Ectodermal cell (in vitro differentiated cells): ENCODE results near the gene IQSEC1.
A peak's percentile ranks its signal among the peaks of the same experiment; 100 is the strongest.

Experiments used
- H3K27ac ChIP-seq: 2 replicates; pipeline ENCODE4 v1.7.0; 2013; ENCODE audit warnings: mild to moderate bottlenecking, low read depth, low read length; ENCODE audit not compliant: insufficient read depth, poor library complexity, severe bottlenecking
- H3K27me3 ChIP-seq: 2 replicates; pipeline ENCODE4 v1.7.0; 2013; ENCODE audit warnings: mild to moderate bottlenecking, low read length; ENCODE audit not compliant: insufficient read depth, control insufficient read depth, poor library complexity, severe bottlenecking
- H3K36me3 ChIP-seq: one replicate; pipeline ENCODE4 v1.7.0; 2013; ENCODE audit warnings: low read length; ENCODE audit not compliant: control insufficient read depth, insufficient read depth
- H3K4me1 ChIP-seq: one replicate; pipeline ENCODE4 v1.7.0; 2013; ENCODE audit warnings: low read length; ENCODE audit not compliant: control insufficient read depth, insufficient read depth
- H3K4me3 ChIP-seq: 2 replicates; pipeline ENCODE4 v1.7.0; 2013; ENCODE audit warnings: low read depth, low read length, control low read depth; ENCODE audit not compliant: insufficient read depth
- H3K9me3 ChIP-seq: 2 replicates; pipeline ENCODE4 v1.7.0; 2013; ENCODE audit warnings: mild to moderate bottlenecking, low read length, moderate library complexity; ENCODE audit not compliant: control insufficient read depth
- WGBS, 2 experiments: methylation state at CpG; one replicate each; pipeline ENCODE4 v1.1.7; 2013; ENCODE audit warnings: missing lambda C conversion rate in 2 of 2; 5-methylcytosine and 5-hydroxymethylcytosine counted together

Gene IQSEC1

DNA sequence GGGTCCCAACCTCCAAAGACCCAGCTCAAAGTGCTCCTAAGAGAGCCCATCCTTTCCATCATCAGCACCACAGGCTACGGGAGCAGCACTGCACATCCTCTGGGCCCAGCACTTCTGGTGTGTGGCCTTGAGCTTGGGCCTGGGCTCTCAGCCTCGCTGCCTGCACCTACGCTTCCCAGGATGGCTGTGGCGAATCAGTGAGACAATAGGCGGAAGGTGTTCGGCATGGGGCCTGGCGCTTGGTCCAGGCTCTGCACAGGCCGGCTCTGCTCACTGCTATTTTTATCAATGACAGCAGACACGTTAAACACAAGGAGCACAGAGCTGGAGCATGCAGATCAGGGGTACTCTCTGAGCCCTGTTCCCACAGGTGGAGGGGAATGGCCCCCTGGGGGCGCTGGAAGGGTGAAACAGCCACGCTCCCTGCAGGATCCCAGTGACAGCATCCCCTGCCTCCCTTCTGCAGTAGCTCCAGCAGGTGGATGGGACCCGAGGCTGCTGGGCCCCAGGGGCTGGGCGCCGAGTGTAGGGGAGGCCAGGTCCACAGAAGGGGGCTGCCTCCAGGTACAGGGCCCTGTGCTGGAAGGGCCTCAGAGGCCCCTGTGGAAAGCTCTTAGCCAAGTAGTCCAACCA lies 141.8 kb downstream of the IQSEC1 start:
- WGBS, 2 experiments, result 95% methylated on average over 14 of the region's 14 CpGs
- Histone ChIP-seq H3K4me1 (no peaks in the 10 kb centered on the region), H3K4me3 (no peak overlapping the region), H3K27me3 (no peaks in the 10 kb centered on the region), H3K9me3 (no peaks in the 10 kb centered on the region), H3K36me3 (peaks cover 1% of the 10 kb centered on the region), H3K27ac (no peak overlapping the region)

DNA sequence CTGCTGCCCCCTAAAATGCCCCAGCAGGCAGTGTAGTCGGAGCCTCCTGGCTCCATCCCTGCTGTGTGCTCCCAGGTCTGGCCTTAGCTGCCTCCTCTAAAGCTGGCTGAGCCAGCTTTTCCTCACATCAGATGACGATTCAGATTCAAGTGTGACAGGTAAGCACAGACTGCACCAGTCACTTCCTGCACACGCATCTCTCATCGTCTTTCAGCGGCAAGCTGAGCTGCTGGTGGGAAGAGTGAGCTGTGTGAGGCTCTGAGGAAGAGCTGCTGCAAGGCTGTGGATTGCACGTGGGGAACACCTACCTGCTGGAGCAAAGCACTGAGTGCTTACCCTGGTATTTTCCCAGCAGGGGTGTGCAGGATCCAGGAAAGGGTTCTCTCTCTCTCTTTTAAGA lies 143.4 kb downstream of the IQSEC1 start:
- Histone ChIP-seq H3K4me3 (no peak overlapping the region), H3K36me3 (no peaks in the 10 kb centered on the region), H3K27ac (no peak overlapping the region), H3K27me3 (no peaks in the 10 kb centered on the region), H3K4me1 (no peaks in the 10 kb centered on the region), H3K9me3 (no peaks in the 10 kb centered on the region)
- 93 to 94% methylated on average over 6 of the region's 6 CpGs for WGBS, 2 experiments

DNA sequence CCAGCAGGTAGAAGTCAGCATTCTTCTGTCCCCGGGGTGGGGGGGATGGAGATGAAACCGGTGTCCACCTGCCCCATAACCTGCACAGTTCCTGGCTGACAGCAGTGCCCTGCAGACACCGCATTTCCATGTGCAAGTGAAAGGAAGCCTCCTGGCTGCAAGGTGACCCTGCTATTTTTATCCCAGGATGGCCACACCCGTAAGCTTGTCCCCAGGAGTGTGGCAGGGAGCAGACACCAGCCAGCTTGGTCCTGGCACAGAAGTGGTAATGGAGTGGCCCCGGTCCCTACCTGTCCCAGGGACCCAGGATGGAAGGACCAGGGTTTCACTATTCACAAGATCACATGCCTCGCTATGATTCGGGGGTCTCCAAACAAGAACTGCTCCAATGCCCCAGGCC lies 146.6 kb downstream of the IQSEC1 start:
- H3K36me3 ChIP-seq, result peaks cover under 1% of the 10 kb centered on the region
- no peaks in the 10 kb centered on the region for H3K4me1 ChIP-seq
- WGBS, 2 experiments, result 94 to 97% methylated on average over 7 of the region's 7 CpGs
- H3K27me3 ChIP-seq, result no peaks in the 10 kb centered on the region
- H3K4me3 ChIP-seq, result no peak overlapping the region
- H3K27ac ChIP-seq, result no peak overlapping the region
- no peaks in the 10 kb centered on the region for H3K9me3 ChIP-seq

DNA sequence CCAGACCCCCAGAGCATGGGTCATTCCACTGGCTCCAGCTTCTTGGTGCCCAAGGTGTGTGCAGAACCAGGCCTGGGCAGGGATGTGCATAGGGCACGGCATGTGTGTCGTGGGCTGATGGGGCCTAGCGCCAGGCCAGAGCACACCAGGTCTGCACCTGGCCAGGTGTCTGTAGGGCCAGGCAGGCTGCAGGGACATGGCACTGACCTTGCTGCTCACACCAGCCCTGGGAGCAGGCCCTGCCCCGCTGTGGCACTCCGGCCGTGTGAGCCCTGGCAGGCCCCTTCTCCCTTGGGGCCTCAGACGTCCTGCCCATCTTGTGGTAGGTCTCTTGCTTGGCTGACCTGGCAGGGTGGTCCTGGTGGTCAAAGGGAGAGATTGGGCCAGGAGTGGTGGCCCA lies 147.6 kb downstream of the IQSEC1 start:
- H3K27ac ChIP-seq, result no peak overlapping the region
- no peaks in the 10 kb centered on the region for H3K4me1 ChIP-seq
- WGBS, 2 experiments, result 97% methylated on average over 7 of the region's 7 CpGs
- H3K4me3 ChIP-seq, result no peak overlapping the region
- H3K36me3 ChIP-seq, result peaks cover 6% of the 10 kb centered on the region
- no peaks in the 10 kb centered on the region for H3K9me3 ChIP-seq
- no peaks in the 10 kb centered on the region for H3K27me3 ChIP-seq

DNA sequence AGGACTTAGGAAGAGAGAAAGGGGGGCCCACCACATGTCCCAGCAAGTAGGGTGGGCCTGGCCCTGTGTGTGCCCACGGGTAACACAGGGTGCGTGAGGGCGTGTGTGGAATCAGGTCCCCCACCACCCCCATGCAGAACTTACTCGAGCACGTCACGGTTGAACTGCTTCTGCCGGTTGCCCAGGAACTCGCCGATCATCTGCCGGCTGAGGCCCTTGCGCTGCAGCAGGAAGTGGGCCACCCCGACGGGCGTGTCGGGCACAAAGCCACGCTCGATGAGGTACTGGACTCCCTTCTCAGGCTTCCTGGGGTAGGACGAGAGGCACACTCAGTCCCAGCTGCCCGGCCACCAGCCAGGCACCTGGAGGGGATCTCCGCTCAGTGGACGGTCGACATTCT lies 148.8 kb downstream of the IQSEC1 start:
- Histone ChIP-seq H3K4me3 (no peak overlapping the region), H3K36me3 (peaks cover 6% of the 10 kb centered on the region), H3K27me3 (no peaks in the 10 kb centered on the region), H3K27ac (no peak overlapping the region), H3K9me3 (no peaks in the 10 kb centered on the region), H3K4me1 (no peaks in the 10 kb centered on the region)
- WGBS, 2 experiments, result 95 to 96% methylated on average over 22 of the region's 22 CpGs

DNA sequence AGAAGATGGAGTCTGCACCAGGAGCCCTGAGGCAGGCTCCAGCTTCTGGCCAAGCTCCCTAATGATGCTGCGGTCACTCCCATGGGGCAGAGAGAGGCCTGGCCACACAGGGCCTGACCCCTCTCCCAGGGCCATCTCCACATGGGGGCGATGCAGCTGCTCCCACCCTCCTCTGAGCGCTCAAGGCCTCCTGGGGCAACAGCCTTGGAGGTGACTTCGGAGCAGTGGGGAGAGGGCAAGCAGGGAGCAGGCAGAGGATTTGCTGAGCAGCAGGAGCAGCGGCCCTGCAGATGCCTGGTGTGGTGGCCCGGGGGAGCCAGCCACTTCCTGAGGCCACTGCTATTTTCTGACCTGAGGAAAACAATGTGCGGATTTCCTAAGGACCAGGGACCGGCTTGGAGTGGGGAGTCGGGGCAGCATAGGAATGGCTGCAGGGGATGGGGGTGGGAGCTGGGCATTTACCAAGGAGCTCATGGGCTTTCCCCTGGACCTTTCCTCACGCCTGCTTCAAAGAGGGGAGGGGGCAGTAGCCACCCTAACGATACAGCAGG lies 150.3 kb downstream of the IQSEC1 start:
- H3K9me3 ChIP-seq, result no peaks in the 10 kb centered on the region
- no peaks in the 10 kb centered on the region for H3K4me1 ChIP-seq
- H3K36me3 ChIP-seq, result peaks cover 6% of the 10 kb centered on the region
- no peak overlapping the region for H3K4me3 ChIP-seq
- 92% methylated on average over 11 of the region's 11 CpGs for WGBS, 2 experiments
- H3K27ac ChIP-seq, result peak overlapping the region; percentile 6
- H3K27me3 ChIP-seq, result no peaks in the 10 kb centered on the region

DNA sequence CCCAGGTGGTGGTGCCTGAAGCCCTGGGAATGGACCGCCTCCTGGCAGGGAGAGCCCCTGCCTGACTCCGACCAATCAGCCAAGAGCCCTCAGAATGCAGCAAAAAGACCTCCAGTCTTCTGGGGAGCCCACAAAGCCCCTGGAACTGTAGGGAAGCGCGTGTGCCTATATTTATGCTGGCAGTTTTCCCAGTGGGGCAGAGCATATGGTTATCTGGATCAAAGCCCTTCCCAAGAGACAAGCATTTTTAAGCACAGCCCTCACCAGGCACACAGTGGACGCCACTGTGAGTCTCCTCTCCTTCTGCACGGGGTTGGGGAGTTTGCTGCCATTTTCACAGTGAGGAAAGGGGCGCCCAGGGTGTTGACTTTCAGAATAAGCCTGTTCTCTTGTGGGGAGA lies 150.9 kb downstream of the IQSEC1 start:
- no peak overlapping the region for H3K4me3 ChIP-seq
- H3K27me3 ChIP-seq, result no peaks in the 10 kb centered on the region
- H3K36me3 ChIP-seq, result peaks cover 6% of the 10 kb centered on the region
- no peak overlapping the region for H3K27ac ChIP-seq
- H3K9me3 ChIP-seq, result no peaks in the 10 kb centered on the region
- WGBS, 2 experiments, result 93 to 98% methylated on average over 7 of the region's 7 CpGs
- H3K4me1 ChIP-seq, result no peaks in the 10 kb centered on the region

DNA sequence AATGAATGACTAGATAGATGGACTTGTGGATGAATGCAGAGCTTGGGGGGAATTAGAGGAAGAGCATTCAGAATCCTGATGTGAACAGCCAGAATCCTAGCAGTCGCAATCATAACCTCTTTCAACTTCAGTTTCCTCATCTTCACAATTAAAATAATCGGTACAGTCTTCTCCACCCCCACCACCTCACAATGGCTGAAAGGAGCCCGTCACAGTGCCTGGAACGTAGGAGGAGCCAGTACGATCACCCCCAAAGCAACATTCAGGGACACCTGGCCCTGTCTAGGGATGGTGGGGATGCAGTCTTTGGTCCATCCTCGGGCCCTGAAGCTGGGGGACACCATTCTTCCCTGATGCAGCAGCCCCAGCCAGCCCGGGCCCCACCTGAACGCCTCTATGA lies 151.5 kb downstream of the IQSEC1 start:
- H3K27ac ChIP-seq, result no peak overlapping the region
- 97 to 99% methylated on average over 8 of the region's 8 CpGs for WGBS, 2 experiments
- no peaks in the 10 kb centered on the region for H3K27me3 ChIP-seq
- no peaks in the 10 kb centered on the region for H3K9me3 ChIP-seq
- H3K4me3 ChIP-seq, result no peak overlapping the region
- no peaks in the 10 kb centered on the region for H3K4me1 ChIP-seq
- H3K36me3 ChIP-seq, result peaks cover 6% of the 10 kb centered on the region

DNA sequence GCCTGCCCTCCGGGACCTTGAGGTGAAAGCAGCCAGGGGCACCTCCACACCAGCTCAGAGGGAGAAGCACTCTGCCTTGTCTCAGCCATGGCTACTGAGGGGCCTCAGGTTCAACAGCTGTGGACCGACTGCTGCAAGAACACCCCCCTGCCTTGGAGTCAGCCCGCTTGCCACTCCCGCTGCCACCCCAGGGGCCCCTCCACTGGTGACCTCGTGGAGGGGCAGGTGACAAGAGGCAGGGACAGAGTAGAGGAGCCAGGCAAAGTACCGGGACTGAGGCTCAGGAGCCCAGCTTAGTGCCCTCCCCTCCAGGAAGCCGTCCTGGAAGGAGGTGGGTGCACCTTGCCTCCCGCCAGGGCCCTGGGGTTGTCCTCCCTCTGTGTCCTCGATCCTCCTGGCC lies 152.3 kb downstream of the IQSEC1 start:
- H3K36me3 ChIP-seq, result peaks cover 6% of the 10 kb centered on the region
- no peak overlapping the region for H3K27ac ChIP-seq
- H3K4me1 ChIP-seq, result no peaks in the 10 kb centered on the region

DNA sequence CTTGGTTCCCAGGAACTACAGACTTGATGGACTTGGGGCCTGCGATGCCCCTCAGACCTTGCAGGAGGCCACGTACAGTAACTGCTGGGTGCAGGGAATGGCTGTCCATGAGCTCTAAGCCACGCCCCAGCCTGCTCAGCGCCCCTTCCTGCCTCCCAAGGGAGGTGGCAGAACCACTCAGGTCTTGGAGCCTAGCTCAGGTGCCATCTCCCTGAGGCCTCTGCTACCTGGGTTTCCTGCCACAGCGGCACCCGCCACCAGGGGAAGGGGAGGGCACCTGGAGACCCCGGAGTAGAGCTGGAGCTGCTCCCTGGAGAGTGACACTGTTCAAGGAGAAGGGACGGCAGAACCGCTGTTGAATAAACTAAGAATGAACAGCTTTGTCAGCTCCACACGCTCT lies 154.0 kb downstream of the IQSEC1 start:
- H3K27ac ChIP-seq, result no peak overlapping the region
- 93% methylated on average over 10 of the region's 10 CpGs for WGBS, 2 experiments
- H3K27me3 ChIP-seq, result no peaks in the 10 kb centered on the region
- H3K4me1 ChIP-seq, result no peaks in the 10 kb centered on the region
- no peak overlapping the region for H3K4me3 ChIP-seq
- peaks cover 6% of the 10 kb centered on the region for H3K36me3 ChIP-seq
- H3K9me3 ChIP-seq, result no peaks in the 10 kb centered on the region

More for the DNA sequence above, 152.3 kb downstream of the IQSEC1 start:
- Histone ChIP-seq H3K4me3 (no peak overlapping the region), H3K27me3 (no peaks in the 10 kb centered on the region), H3K9me3 (no peaks in the 10 kb centered on the region)
- 93 to 94% methylated on average over 9 of the region's 9 CpGs for WGBS, 2 experiments
